Calu3 (cell line): ENCODE data around the gene CPB1. TPM values are rescaled to one million over a fixed set of nuclear protein-coding genes. Genes with fewer than 3 reads are reported as not detected.

Experiments used
- BruUV-seq: library from RNA; stranded (reverse); fragments of 400-500 nt; replicated peaks from 2 replicates; lab custom pipeline; 2021; lab: Mats Ljungman, UMichigan
- CTCF ChIA-PET: fragments of 300-600 bp; sonication (Branson Sonifier 250); formaldehyde crosslinking; loops from one replicate; lab custom pipeline; 2022; ENCODE audit warnings: antibody characterized with exemption; lab: Charles Lee
- DNase-seq: peaks from one replicate; pipeline ENCODE4 v3.0.0; 2022
- H3K27ac Mint-ChIP-seq: one replicate; pipeline ENCODE4 v1.8.0; 2022; ENCODE audit warnings: mixed read lengths; ENCODE audit not compliant: unreplicated experiment
- H3K27me3 Mint-ChIP-seq: one replicate; pipeline ENCODE4 v1.8.0; 2022; ENCODE audit warnings: mixed read lengths; ENCODE audit not compliant: unreplicated experiment
- H3K36me3 Mint-ChIP-seq: one replicate; pipeline ENCODE4 v1.8.0; 2022; ENCODE audit warnings: mild to moderate bottlenecking, moderate library complexity, mixed read lengths; ENCODE audit not compliant: insufficient read depth, unreplicated experiment
- H3K4me1 Mint-ChIP-seq: one replicate; pipeline ENCODE4 v1.8.0; 2022; ENCODE audit warnings: mild to moderate bottlenecking, low read depth, mixed read lengths; ENCODE audit not compliant: unreplicated experiment
- H3K4me3 Mint-ChIP-seq: one replicate; pipeline ENCODE4 v1.8.0; 2022; ENCODE audit warnings: mild to moderate bottlenecking, low read depth, moderate library complexity, mixed read lengths; ENCODE audit not compliant: unreplicated experiment
- H3K9me3 Mint-ChIP-seq: one replicate; pipeline ENCODE4 v1.8.0; 2022; ENCODE audit warnings: low read depth, mixed read lengths; ENCODE audit not compliant: unreplicated experiment
- CTCF ChIP-seq: fragments of 200-600 bp; IDR thresholded peaks from one replicate; pipeline ENCODE4 v1.8.0; 2022; ENCODE audit warnings: antibody characterized with exemption; ENCODE audit not compliant: unreplicated experiment
- intact Hi-C: fragments of 100-400 bp; cut with micrococcal nuclease; formaldehyde crosslinking; loops from one replicate; pipeline ENCODE4 v1.10.0; 2022; ENCODE audit not compliant: unreplicated experiment
- total RNA-seq: library from RNA; stranded (reverse); gene quantifications from 2 replicates; pipeline ENCODE4 v1.2.3, GENCODE V29; 2022

CPB1 gene
- total RNA-seq, 1 experiment from 2014 or later, result not detected

- no TSS peak for BruUV-seq
- peaks cover 23% of the 10 kb centered on the region for H3K27me3 Mint-ChIP-seq
- no peaks in the 10 kb centered on the region for H3K4me1 Mint-ChIP-seq
- CTCF ChIA-PET, result interaction anchor here (0.6 kb wide), 1 partner anchor 261 kb away, joined by 3 read pairs; no protein-coding TSS in a partner anchor
- H3K27ac Mint-ChIP-seq, result no peak overlapping the region
- intact Hi-C loops, result no loop called here
- H3K4me3 Mint-ChIP-seq, result no peak overlapping the region
- H3K9me3 Mint-ChIP-seq, result no peaks in the 10 kb centered on the region
- no peak for TF ChIP-seq CTCF
- DNase-seq, result no peak
- H3K36me3 Mint-ChIP-seq, result no peaks in the 10 kb centered on the region
Measured at GRCh38 chr3:148809835-148810234, 17.8 kb upstream of the CPB1 start.

- DNase-seq, result no peak
- Mint-ChIP-seq H3K9me3 (no peaks in the 10 kb centered on the region), H3K36me3 (no peaks in the 10 kb centered on the region), H3K27me3 (no peaks in the 10 kb centered on the region), H3K4me3 (no peak overlapping the region), H3K4me1 (peaks cover 2% of the 10 kb centered on the region), H3K27ac (no peak overlapping the region)
- BruUV-seq, result no TSS peak
- intact Hi-C loops, result no loop called here
- CTCF ChIA-PET, result no interaction called here
- TF ChIP-seq CTCF, result no peak
Measured at GRCh38 chr3:148815316-148816110, 12.1 kb upstream of the CPB1 start.

DNA sequence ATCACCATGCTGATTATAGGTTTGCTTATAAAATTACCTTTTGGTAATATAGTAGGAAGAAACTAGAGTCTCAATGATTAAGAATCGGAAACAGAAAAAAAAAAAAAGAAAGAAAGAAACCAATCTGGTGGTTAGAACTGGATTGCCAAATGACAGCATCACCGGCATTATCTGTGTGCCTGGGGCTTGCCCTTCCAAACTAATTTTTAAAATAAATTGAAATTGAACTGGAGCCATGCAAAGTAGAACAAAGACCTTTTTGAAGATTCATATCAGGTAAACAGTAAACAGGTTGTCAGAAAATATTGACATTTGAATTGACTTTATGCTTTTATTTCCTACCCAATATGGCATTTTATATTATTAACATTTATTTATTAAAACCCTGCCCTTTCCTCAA, 11.2 kb upstream of the CPB1 start:
- no peaks in the 10 kb centered on the region for H3K36me3 Mint-ChIP-seq
- no peak for TF ChIP-seq CTCF
- H3K4me3 Mint-ChIP-seq, result no peak overlapping the region
- no peaks in the 10 kb centered on the region for H3K27me3 Mint-ChIP-seq
- CTCF ChIA-PET, result no interaction called here
- intact Hi-C loops, result no loop called here
- no peak for DNase-seq
- BruUV-seq, result no TSS peak
- H3K27ac Mint-ChIP-seq, result no peak overlapping the region
- H3K9me3 Mint-ChIP-seq, result no peaks in the 10 kb centered on the region
- H3K4me1 Mint-ChIP-seq, result peaks cover 6% of the 10 kb centered on the region

GRCh38 chr3:148816981-148817525, 10.6 kb upstream of the CPB1 start:
- CTCF ChIA-PET, result no interaction called here
- no peak overlapping the region for H3K4me3 Mint-ChIP-seq
- H3K27me3 Mint-ChIP-seq, result no peaks in the 10 kb centered on the region
- DNase-seq, result no peak
- H3K9me3 Mint-ChIP-seq, result no peaks in the 10 kb centered on the region
- TF ChIP-seq CTCF, result no peak
- no TSS peak for BruUV-seq
- no peak overlapping the region for H3K27ac Mint-ChIP-seq
- intact Hi-C loops, result no loop called here
- no peaks in the 10 kb centered on the region for H3K36me3 Mint-ChIP-seq
- H3K4me1 Mint-ChIP-seq, result peaks cover 6% of the 10 kb centered on the region
